PC-9 (cell line): ENCODE results near the gene MRPL49.

ENCODE experiments used
- EZH2 ChIP-seq: fragments of 200-600 bp; sonication (generic); IDR thresholded peaks from 2 replicates; pipeline ENCODE4 v1.8.0; 2017; ENCODE audit warnings: antibody characterized with exemption, low read depth
- TF ChIP-seq, protein P1 (sequence below): fragments of 200-600 bp; sonication (generic); conservative IDR thresholded peaks from 2 replicates; pipeline ENCODE4 v1.6.1; 2017; ENCODE audit warnings: mixed run types, antibody characterized with exemption, mild to moderate bottlenecking, moderate library complexity

- TF ChIP-seq, protein P1, sequence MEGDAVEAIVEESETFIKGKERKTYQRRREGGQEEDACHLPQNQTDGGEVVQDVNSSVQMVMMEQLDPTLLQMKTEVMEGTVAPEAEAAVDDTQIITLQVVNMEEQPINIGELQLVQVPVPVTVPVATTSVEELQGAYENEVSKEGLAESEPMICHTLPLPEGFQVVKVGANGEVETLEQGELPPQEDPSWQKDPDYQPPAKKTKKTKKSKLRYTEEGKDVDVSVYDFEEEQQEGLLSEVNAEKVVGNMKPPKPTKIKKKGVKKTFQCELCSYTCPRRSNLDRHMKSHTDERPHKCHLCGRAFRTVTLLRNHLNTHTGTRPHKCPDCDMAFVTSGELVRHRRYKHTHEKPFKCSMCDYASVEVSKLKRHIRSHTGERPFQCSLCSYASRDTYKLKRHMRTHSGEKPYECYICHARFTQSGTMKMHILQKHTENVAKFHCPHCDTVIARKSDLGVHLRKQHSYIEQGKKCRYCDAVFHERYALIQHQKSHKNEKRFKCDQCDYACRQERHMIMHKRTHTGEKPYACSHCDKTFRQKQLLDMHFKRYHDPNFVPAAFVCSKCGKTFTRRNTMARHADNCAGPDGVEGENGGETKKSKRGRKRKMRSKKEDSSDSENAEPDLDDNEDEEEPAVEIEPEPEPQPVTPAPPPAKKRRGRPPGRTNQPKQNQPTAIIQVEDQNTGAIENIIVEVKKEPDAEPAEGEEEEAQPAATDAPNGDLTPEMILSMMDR, result no peak
- TF ChIP-seq EZH2, result no peak
Observed at GRCh38 chr11:65152122-65152521, 30.0 kb downstream of the MRPL49 start.
